MM.1S (cell line): ENCODE measurements around the gene TMEM31.

Experiments
- DNase-seq: peaks from one replicate; pipeline ENCODE4 v3.0.0-alpha.2; 2015
- H2AFZ ChIP-seq: fragments of 300-600 bp; sonication (generic); 2 replicates; pipeline ENCODE4 v1.6.0; 2016; ENCODE audit warnings: antibody characterized with exemption, low read length
- H3F3A ChIP-seq: fragments of 300-600 bp; sonication (generic); 2 replicates; pipeline ENCODE4 v1.6.1; 2016; ENCODE audit warnings: mild to moderate bottlenecking, antibody characterized with exemption, low read length, moderate library complexity, mixed read lengths; ENCODE audit not compliant: insufficient read depth
- H3K27ac ChIP-seq: fragments of 300-600 bp; sonication (generic); 2 replicates; pipeline ENCODE4 v1.5.1; 2016; ENCODE audit warnings: mild to moderate bottlenecking, low read length
- H3K27me3 ChIP-seq: fragments of 300-600 bp; sonication (generic); replicated peaks from 2 replicates; pipeline ENCODE4 v1.6.0; 2016; ENCODE audit warnings: low read length; ENCODE audit not compliant: insufficient read depth
- H3K36me3 ChIP-seq: fragments of 300-600 bp; sonication (generic); replicated peaks from 2 replicates; pipeline ENCODE4 v1.6.1; 2016; ENCODE audit warnings: mild to moderate bottlenecking, low read length, mixed read lengths; ENCODE audit not compliant: insufficient read depth
- H3K4me1 ChIP-seq: fragments of 300-600 bp; sonication (generic); 2 replicates; pipeline ENCODE4 v1.6.1; 2016; ENCODE audit warnings: low read length, mixed read lengths
- H3K4me2 ChIP-seq: fragments of 300-600 bp; sonication (generic); 2 replicates; pipeline ENCODE4 v1.6.0; 2016; ENCODE audit warnings: low read depth, low read length
- H3K4me3 ChIP-seq: fragments of 300-600 bp; sonication (generic); 2 replicates; pipeline ENCODE4 v1.5.1; 2016; ENCODE audit warnings: low read length, mixed read lengths
- H3K79me2 ChIP-seq: fragments of 300-600 bp; sonication (generic); 2 replicates; pipeline ENCODE4 v1.6.1; 2016; ENCODE audit warnings: mixed run types, low read length, mixed read lengths
- H3K9ac ChIP-seq: fragments of 300-600 bp; sonication (generic); 2 replicates; pipeline ENCODE4 v1.6.1; 2016; ENCODE audit warnings: low read length, mixed read lengths
- H3K9me2 ChIP-seq: fragments of 300-600 bp; sonication (generic); replicated peaks from 2 replicates; pipeline ENCODE4 v1.6.1; 2016; ENCODE audit warnings: mild to moderate bottlenecking, low read length, mixed read lengths; ENCODE audit not compliant: insufficient read depth
- H3K9me3 ChIP-seq: fragments of 300-600 bp; sonication (generic); replicated peaks from 2 replicates; pipeline ENCODE4 v1.6.1; 2016; ENCODE audit warnings: mild to moderate bottlenecking, low read length, mixed read lengths; ENCODE audit not compliant: insufficient read depth
- H4K20me1 ChIP-seq: fragments of 300-600 bp; sonication (generic); 2 replicates; pipeline ENCODE4 v1.6.1; 2016; ENCODE audit warnings: mild to moderate bottlenecking, low read length, moderate library complexity, mixed read lengths; ENCODE audit not compliant: insufficient read depth
- EZH2 ChIP-seq: fragments of 300-600 bp; sonication (generic); optimal IDR thresholded peaks from 2 replicates; pipeline ENCODE3; 2017; ENCODE audit warnings: low read depth, mild to moderate bottlenecking, antibody characterized with exemption, low read length, mixed read lengths
- EZH2phosphoT487 ChIP-seq: fragments of 300-600 bp; sonication (generic); IDR thresholded peaks from 2 replicates; pipeline ENCODE4 v1.6.1; 2018; ENCODE audit warnings: antibody characterized with exemption, low read length
- TF ChIP-seq, protein P1 (sequence below): fragments of 300-600 bp; sonication (generic); IDR thresholded peaks from 2 replicates; pipeline ENCODE4 v1.5.1; 2016; ENCODE audit warnings: antibody characterized with exemption, low read length, mixed read lengths

Gene TMEM31

DNA sequence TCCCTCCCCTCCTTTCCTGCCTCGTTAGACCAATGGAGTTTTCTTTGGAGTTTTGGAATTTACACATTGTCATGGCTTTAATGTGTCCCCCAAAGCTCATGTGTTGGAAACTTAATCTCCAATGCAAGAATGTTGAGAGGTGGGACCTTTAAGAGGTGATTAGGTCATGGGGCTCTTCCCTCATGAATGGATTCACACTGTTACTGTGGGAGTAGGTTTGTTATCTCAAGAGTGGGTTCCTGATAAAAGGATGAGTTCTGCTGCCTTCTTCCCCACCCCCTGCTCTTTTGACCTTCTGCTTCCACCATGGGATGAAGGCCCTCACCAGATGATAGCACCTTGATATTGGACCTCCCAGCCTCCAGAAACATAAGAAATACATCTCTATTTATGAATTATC is 41.0 kb upstream of the TMEM31 start:
- no peak overlapping the region for H2AFZ ChIP-seq
- no peaks in the 10 kb centered on the region for H3K79me2 ChIP-seq
- no peaks in the 10 kb centered on the region for H3K27me3 ChIP-seq
- H3K9me3 ChIP-seq, result no peaks in the 10 kb centered on the region
- no peak for DNase-seq
- no peaks in the 10 kb centered on the region for H4K20me1 ChIP-seq
- no peak overlapping the region for H3K27ac ChIP-seq
- H3K9me2 ChIP-seq, result no peaks in the 10 kb centered on the region
- TF ChIP-seq EZH2, result no peak
- TF ChIP-seq, protein P1, sequence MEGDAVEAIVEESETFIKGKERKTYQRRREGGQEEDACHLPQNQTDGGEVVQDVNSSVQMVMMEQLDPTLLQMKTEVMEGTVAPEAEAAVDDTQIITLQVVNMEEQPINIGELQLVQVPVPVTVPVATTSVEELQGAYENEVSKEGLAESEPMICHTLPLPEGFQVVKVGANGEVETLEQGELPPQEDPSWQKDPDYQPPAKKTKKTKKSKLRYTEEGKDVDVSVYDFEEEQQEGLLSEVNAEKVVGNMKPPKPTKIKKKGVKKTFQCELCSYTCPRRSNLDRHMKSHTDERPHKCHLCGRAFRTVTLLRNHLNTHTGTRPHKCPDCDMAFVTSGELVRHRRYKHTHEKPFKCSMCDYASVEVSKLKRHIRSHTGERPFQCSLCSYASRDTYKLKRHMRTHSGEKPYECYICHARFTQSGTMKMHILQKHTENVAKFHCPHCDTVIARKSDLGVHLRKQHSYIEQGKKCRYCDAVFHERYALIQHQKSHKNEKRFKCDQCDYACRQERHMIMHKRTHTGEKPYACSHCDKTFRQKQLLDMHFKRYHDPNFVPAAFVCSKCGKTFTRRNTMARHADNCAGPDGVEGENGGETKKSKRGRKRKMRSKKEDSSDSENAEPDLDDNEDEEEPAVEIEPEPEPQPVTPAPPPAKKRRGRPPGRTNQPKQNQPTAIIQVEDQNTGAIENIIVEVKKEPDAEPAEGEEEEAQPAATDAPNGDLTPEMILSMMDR, result no peak
- TF ChIP-seq EZH2phosphoT487, result no peak
- H3K4me1 ChIP-seq, result no peaks in the 10 kb centered on the region
- no peak overlapping the region for H3K9ac ChIP-seq
- 0 out of 2 replicates have a peak, but pooled peaks cover 1% of the 10 kb centered on the region for H3F3A ChIP-seq
- H3K36me3 ChIP-seq, result no peaks in the 10 kb centered on the region
- no peak overlapping the region for H3K4me2 ChIP-seq
- H3K4me3 ChIP-seq, result no peak overlapping the region

DNA sequence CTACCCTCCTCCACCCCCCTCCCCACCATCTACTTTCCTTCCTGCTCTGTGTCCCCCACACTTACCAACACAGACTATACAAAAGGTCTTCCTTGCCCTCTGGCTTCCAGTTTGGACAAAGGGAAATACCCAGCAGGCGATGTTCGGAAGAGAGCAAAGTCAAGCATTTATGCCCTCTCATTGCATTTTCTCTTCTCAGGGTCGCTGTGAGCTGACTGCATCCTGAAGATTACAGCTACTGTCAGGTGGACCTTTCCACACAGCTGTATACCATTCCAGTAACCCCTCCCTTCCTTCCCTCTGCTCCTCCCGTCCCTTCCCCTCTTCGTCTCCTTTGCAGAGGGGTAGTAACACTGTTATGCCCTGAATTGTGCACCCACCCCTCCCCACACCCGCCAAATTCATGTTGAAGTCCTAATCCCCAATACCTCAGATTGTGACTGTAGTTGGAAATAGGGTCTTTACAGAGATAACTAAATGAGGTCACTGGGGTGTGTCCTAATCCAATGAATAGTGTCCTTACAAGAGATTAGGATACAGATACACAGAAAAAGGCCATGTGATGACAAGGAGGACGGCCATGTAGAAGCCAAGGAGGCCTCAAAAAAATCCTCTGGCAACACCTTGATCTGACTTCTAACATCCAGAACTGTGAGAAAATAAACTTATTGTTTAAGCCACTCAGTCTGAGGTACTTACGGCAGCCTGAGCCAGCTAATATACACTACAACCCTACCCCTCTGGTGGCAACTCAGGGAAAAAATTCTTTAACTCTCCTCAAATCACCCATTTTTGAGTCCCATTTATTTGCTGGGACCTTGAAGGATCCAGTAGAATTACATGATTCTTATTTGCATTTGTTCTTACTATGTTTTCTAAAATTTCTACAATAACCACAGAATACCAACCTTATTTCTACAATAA is 35.9 kb upstream of the TMEM31 start:
- H3K79me2 ChIP-seq, result no peaks in the 10 kb centered on the region
- DNase-seq, result no peak
- H2AFZ ChIP-seq, result no peak overlapping the region
- H4K20me1 ChIP-seq, result no peaks in the 10 kb centered on the region
- H3K4me3 ChIP-seq, result no peak overlapping the region
- no peak overlapping the region for H3K4me2 ChIP-seq
- 0 out of 2 replicates have a peak, but pooled peaks cover 9% of the 10 kb centered on the region for H3F3A ChIP-seq
- H3K27ac ChIP-seq, result no peak overlapping the region
- no peaks in the 10 kb centered on the region for H3K4me1 ChIP-seq
- H3K27me3 ChIP-seq, result no peaks in the 10 kb centered on the region
- H3K36me3 ChIP-seq, result no peaks in the 10 kb centered on the region
- H3K9me3 ChIP-seq, result no peaks in the 10 kb centered on the region
- H3K9me2 ChIP-seq, result no peaks in the 10 kb centered on the region
- TF ChIP-seq EZH2phosphoT487 (no peak), EZH2 (no peak)
- TF ChIP-seq, protein P1, result no peak
- H3K9ac ChIP-seq, result no peak overlapping the region

DNA sequence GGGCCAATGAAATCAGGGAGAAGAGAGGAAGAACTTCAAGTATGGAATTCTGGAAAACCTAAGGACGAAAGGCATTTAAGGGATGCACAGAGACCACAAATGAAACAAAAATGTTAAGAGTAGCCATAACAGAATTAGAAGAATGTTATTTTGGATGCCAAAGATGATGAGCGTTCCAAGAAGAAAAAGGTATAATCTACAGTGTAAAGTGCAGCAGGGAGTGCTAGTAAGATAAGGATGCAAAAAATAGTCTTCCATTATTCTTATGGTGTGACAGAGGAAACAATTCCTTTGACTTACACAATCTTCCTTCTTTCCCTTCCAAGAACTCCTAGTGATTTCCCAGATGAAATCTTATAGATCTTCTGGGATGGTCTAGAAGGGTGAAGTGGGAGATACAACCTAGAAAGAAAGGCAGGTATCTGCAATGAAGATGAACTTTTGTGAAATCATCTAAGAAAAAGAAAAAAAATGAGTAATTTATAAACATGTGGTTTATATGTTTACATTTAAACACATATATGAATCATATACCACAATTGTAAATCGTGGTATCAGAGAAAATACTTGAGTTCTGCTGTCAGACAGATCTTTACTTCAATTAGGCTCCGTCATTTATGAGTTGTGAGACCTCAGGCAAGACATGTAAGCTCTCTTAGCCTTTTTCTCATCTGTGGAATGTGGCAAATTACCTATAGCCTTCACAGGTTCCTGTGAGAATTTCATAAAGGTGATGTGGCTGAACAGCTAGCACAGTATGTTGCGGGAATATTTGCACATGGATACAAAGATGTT is 32.3 kb upstream of the TMEM31 start:
- H2AFZ ChIP-seq, result no peak overlapping the region
- peaks cover 5% of the 10 kb centered on the region; the same call in 1 of the 2 replicates for H3K36me3 ChIP-seq
- DNase-seq, result no peak
- no peaks in the 10 kb centered on the region for H4K20me1 ChIP-seq
- no peak overlapping the region for H3K4me2 ChIP-seq
- no peak for TF ChIP-seq EZH2
- no peak for TF ChIP-seq EZH2phosphoT487
- TF ChIP-seq, protein P1, result no peak
- H3K9me3 ChIP-seq, result no peaks in the 10 kb centered on the region
- H3F3A ChIP-seq, result 0 out of 2 replicates have a peak, but pooled peaks cover 9% of the 10 kb centered on the region
- H3K4me1 ChIP-seq, result no peaks in the 10 kb centered on the region
- H3K9me2 ChIP-seq, result no peaks in the 10 kb centered on the region
- no peak overlapping the region for H3K9ac ChIP-seq
- H3K27me3 ChIP-seq, result no peaks in the 10 kb centered on the region
- peaks cover 6% of the 10 kb centered on the region for H3K79me2 ChIP-seq
- no peak overlapping the region for H3K4me3 ChIP-seq
- H3K27ac ChIP-seq, result no peak overlapping the region
